ENCODE measurements around the gene KDM2B. TPM values are rescaled to one million over a fixed set of nuclear protein-coding genes. Genes with fewer than 3 reads are reported as not detected.

Gene KDM2B
- total and polyA plus RNA-seq, 2 of the 8 experiments (the other 6 are each of a cell fraction or from before 2014, with no cell fraction given): 111 to 162 TPM

- TF ChIP-seq CHD1 (IDR thresholded peaks at IDR 0.05; ENCODE audit: low read depth, low read length) (no peak), SP4 (IDR thresholded peaks at IDR 0.05; ENCODE audit: low read length) (no peak), EZH2 (IDR thresholded peaks at IDR 0.05; ENCODE audit: low read depth, low read length, severe bottlenecking) (no peak), SRF (IDR thresholded peaks at IDR 0.05; ENCODE audit: low read depth, low read length) (no peak), JUN (IDR thresholded peaks at IDR 0.05; ENCODE audit: low read depth, low read length) (no peak), SAP30 (IDR thresholded peaks at IDR 0.05; ENCODE audit: insufficient read depth, insufficient replicate concordance, low read length) (no peak), CHD7 (IDR thresholded peaks at IDR 0.05; ENCODE audit: insufficient replicate concordance, low read length) (no peak), ASH2L (IDR thresholded peaks at IDR 0.05; ENCODE audit: low read length) (peak; percentile 38), TBP (IDR thresholded peaks at IDR 0.05; ENCODE audit: low read depth, low read length) (peak; percentile 79; the same call in 1 of the 2 replicates), MAX (IDR thresholded peaks at IDR 0.05) (no peak)
Observed at GRCh38 chr12:121467638-121468498, 113.0 kb downstream of the KDM2B start (continued).
